SK-N-SH (cell line): ENCODE measurements around the gene MRGPRD.

Experiments used
- CTCF ChIP-seq: fragments of 200-600 bp; sonication (generic); IDR thresholded peaks from 2 replicates; pipeline ENCODE4 v1.6.1; 2017; ENCODE audit warnings: antibody characterized with exemption, mild to moderate bottlenecking, moderate library complexity
- MAX ChIP-seq: IDR thresholded peaks from 2 replicates; pipeline ENCODE4 v1.4.0; 2012; ENCODE audit warnings: low read depth
- MEF2A ChIP-seq: IDR thresholded peaks from 2 replicates; pipeline ENCODE4 v1.4.0; 2012; ENCODE audit warnings: low read depth, borderline replicate concordance
- REST ChIP-seq: IDR thresholded peaks from 2 replicates; pipeline ENCODE4 v1.6.1; 2012; ENCODE audit warnings: mild to moderate bottlenecking, low read depth, low read length, moderate library complexity
- RXRA ChIP-seq: IDR thresholded peaks from 2 replicates; pipeline ENCODE4 v1.4.0; 2012; ENCODE audit warnings: low read depth, mild to moderate bottlenecking, borderline replicate concordance
- USF2 ChIP-seq: fragments of 150-350 bp; IDR thresholded peaks from 2 replicates; pipeline ENCODE4 v1.6.1; 2017; ENCODE audit warnings: antibody characterized with exemption, low read length, low read depth, borderline replicate concordance

- TF ChIP-seq MAX (no peak), REST (no peak), MEF2A (no peak), CTCF (no peak), RXRA (no peak), USF2 (no peak)
Observed at GRCh38 chr11:68935516-68936357, 45.0 kb downstream of the MRGPRD start.
